Measurements from ENCODE around the gene TEX53. TPM values are rescaled to one million over a fixed set of nuclear protein-coding genes. Genes with fewer than 3 reads are reported as not detected.

The TEX53 gene
- polyA plus RNA-seq, 1 of the 3 experiments (the other 2 are of a cell fraction), result not detected

GRCh38 chr9:114621975-114622609 lies 35.5 kb downstream of the TEX53 start (continued):
- no peak for TF ChIP-seq IRF3 (IDR thresholded peaks at IDR 0.05; ENCODE audit: low read depth, low read length)
- TF ChIP-seq EP300 (IDR thresholded peaks at IDR 0.05; ENCODE audit: borderline replicate concordance in 1 of 2, low read depth in 1 of 2, low read length in 1 of 2), result no peak
- no peak for TF ChIP-seq RCOR1 (IDR thresholded peaks at IDR 0.05; ENCODE audit: low read length)
- TF ChIP-seq FOXM1 (IDR thresholded peaks at IDR 0.05; ENCODE audit: low read depth), result no peak
- no peak for TF ChIP-seq GATA2 (CRISPR knock-in tag; IDR thresholded peaks at IDR 0.05)
- TF ChIP-seq NFIC (IDR thresholded peaks at IDR 0.05; ENCODE audit: borderline replicate concordance), result peak; percentile 59
- TF ChIP-seq PBX3 (IDR thresholded peaks at IDR 0.05), result peak; percentile 17; the same call in 1 of the 2 replicates
- TF ChIP-seq TCF12 (IDR thresholded peaks at IDR 0.05), result peak; percentile 52
- TF ChIP-seq MEF2A (IDR thresholded peaks at IDR 0.05; ENCODE audit: borderline replicate concordance, low read depth), result no peak
- TF ChIP-seq YY1 (IDR thresholded peaks at IDR 0.05; ENCODE audit: low read depth), result no peak

GRCh38 chr9:114621561-114621960 lies 36.0 kb downstream of the TEX53 start:
- H2AFZ ChIP-seq (ENCODE audit: low read depth), result no peak overlapping the region
- no peak for DNase-seq
- no peak overlapping the region for H3K9ac ChIP-seq
- no peaks in the 10 kb centered on the region for H3K9me3 ChIP-seq
- no peaks in the 10 kb centered on the region for H3K79me2 ChIP-seq (ENCODE audit: insufficient read depth)
- no peaks in the 10 kb centered on the region for H4K20me1 ChIP-seq (ENCODE audit: insufficient read depth)
- peaks cover 7% of the 10 kb centered on the region for H3F3A ChIP-seq (replicated peaks; ENCODE audit: insufficient read depth)
- H3K4me1 ChIP-seq (ENCODE audit: control insufficient read depth in 1 of 2, insufficient read depth in 2 of 2, low read depth in 1 of 2, low read length in 1 of 2), result peaks cover 0 to 9% of the 10 kb centered on the region in 2 experiments; a peak in 1 of 4 replicates
- no peaks in the 10 kb centered on the region for H3K27me3 ChIP-seq (ENCODE audit: insufficient read depth)
- 88% methylated on average over 7 of the region's 7 CpGs for WGBS (ENCODE audit: low lambda C conversion rate)
- no peaks in the 10 kb centered on the region for H3K9me2 ChIP-seq
- POLR2A ChIA-PET, result no interaction called here
- peak overlapping the region; percentile 42; the same call in 1 of the 2 replicates for H3K4me2 ChIP-seq
- no peaks in the 10 kb centered on the region for H3K36me3 ChIP-seq (replicated peaks in 1 of 2; ENCODE audit: control insufficient read depth in 1 of 2, insufficient read depth in 2 of 2, low read length in 1 of 2)
- no peak overlapping the region for H3K4me3 ChIP-seq (ENCODE audit: low read depth in 2 of 2, low read length in 1 of 2)
- CTCF ChIA-PET, result interaction anchor here (1.0 to 1.3 kb wide), 2 partner anchors 15 to 40 kb away, joined by 3 read pairs; no protein-coding TSS in a partner anchor
- peak overlapping the region in 1 of 2 experiments; percentile 53; a peak in 2 of 4 replicates for H3K27ac ChIP-seq (ENCODE audit: low read depth in 2 of 2, low read length in 1 of 2)
- TF ChIP-seq FOXM1 (IDR thresholded peaks at IDR 0.05; ENCODE audit: low read depth), result no peak
- no peak for TF ChIP-seq MXI1 (IDR thresholded peaks at IDR 0.05; ENCODE audit: low read depth, low read length)
- TF ChIP-seq ELF1 (IDR thresholded peaks at IDR 0.05), result no peak
- no peak for TF ChIP-seq MEF2A (IDR thresholded peaks at IDR 0.05; ENCODE audit: borderline replicate concordance, low read depth)
- TF ChIP-seq CHD2 (IDR thresholded peaks at IDR 0.05; ENCODE audit: low read length, partially characterized antibody), result no peak
- no peak for TF ChIP-seq FOXJ3 (CRISPR knock-in tag; IDR thresholded peaks at IDR 0.05)
- no peak for TF ChIP-seq TCF12 (IDR thresholded peaks at IDR 0.05)
- no peak for TF ChIP-seq ZBTB33 (IDR thresholded peaks at IDR 0.05; ENCODE audit: borderline replicate concordance, low read depth)
- TF ChIP-seq USF2 (IDR thresholded peaks at IDR 0.05; ENCODE audit: borderline replicate concordance, low read depth, low read length), result no peak
- no peak for TF ChIP-seq NFIC (IDR thresholded peaks at IDR 0.05; ENCODE audit: borderline replicate concordance)
- no peak for TF ChIP-seq USF1 (IDR thresholded peaks at IDR 0.05; ENCODE audit: borderline replicate concordance, low read depth)
- TF ChIP-seq RFX5 (IDR thresholded peaks at IDR 0.05; ENCODE audit: low read length), result no peak
- TF ChIP-seq JUND (IDR thresholded peaks at IDR 0.05), result no peak
- TF ChIP-seq REST (IDR thresholded peaks at IDR 0.05; ENCODE audit: low read depth, low read length), result no peak
- TF ChIP-seq RAD21 (IDR thresholded peaks at IDR 0.05; ENCODE audit: low read length), result no peak
- TF ChIP-seq TAF1 (IDR thresholded peaks at IDR 0.05; ENCODE audit: borderline replicate concordance, low read depth, low read length), result no peak
